Measurements from ENCODE around the gene THSD4.

THSD4 gene

GRCh38 chr15:71443538-71443937 is 328.3 kb downstream of the THSD4 start:
- Histone ChIP-seq H3K4me3 (ENCODE audit: low read depth, low read length, poor library complexity, severe bottlenecking) (no peak overlapping the region), H3K4me2 (ENCODE audit: low read length) (no peak overlapping the region), H4K20me1 (ENCODE audit: insufficient read depth, low read length) (no peaks in the 10 kb centered on the region), H3K9ac (ENCODE audit: low read length) (no peak overlapping the region), H3K79me2 (ENCODE audit: insufficient read depth, low read length) (no peaks in the 10 kb centered on the region), H3K9me2 (ENCODE audit: low read depth, low read length) (no peaks in the 10 kb centered on the region), H3K36me3 (ENCODE audit: insufficient read depth, low read length) (no peaks in the 10 kb centered on the region), H3K9me3 (ENCODE audit: low read length) (no peaks in the 10 kb centered on the region), H2AFZ (ENCODE audit: low read length) (no peak overlapping the region), H3K4me1 (ENCODE audit: insufficient read depth, low read length, severe bottlenecking) (no peaks in the 10 kb centered on the region), H3K27ac (ENCODE audit: low read depth, low read length, poor library complexity, severe bottlenecking) (no peak overlapping the region), H3F3A (ENCODE audit: insufficient read depth, low read length) (no peaks in the 10 kb centered on the region), H3K27me3 (ENCODE audit: insufficient read depth, low read length) (no peaks in the 10 kb centered on the region; the same call in 1 of the 2 replicates)
- TF ChIP-seq CTCF (IDR thresholded peaks at IDR 0.05; ENCODE audit: low read length) (peak; percentile 74), EZH2 (IDR thresholded peaks at IDR 0.05; ENCODE audit: borderline replicate concordance, low read length) (no peak)

- Histone ChIP-seq H3K36me3 (ENCODE audit: insufficient read depth, low read length) (no peaks in the 10 kb centered on the region), H3K4me2 (ENCODE audit: low read length) (no peak overlapping the region), H3K9ac (ENCODE audit: low read length) (no peak overlapping the region), H3K9me3 (ENCODE audit: low read length) (no peaks in the 10 kb centered on the region), H3K27ac (ENCODE audit: low read depth, low read length, poor library complexity, severe bottlenecking) (no peak overlapping the region), H3K4me1 (ENCODE audit: insufficient read depth, low read length, severe bottlenecking) (no peaks in the 10 kb centered on the region), H3F3A (ENCODE audit: insufficient read depth, low read length) (no peaks in the 10 kb centered on the region), H3K27me3 (ENCODE audit: insufficient read depth, low read length) (no peaks in the 10 kb centered on the region), H3K9me2 (ENCODE audit: low read depth, low read length) (no peaks in the 10 kb centered on the region), H3K4me3 (ENCODE audit: low read depth, low read length, poor library complexity, severe bottlenecking) (no peak overlapping the region), H4K20me1 (ENCODE audit: insufficient read depth, low read length) (no peaks in the 10 kb centered on the region), H3K79me2 (ENCODE audit: insufficient read depth, low read length) (no peaks in the 10 kb centered on the region), H2AFZ (ENCODE audit: low read length) (no peak overlapping the region)
- TF ChIP-seq CTCF (IDR thresholded peaks at IDR 0.05; ENCODE audit: low read length) (no peak), EZH2 (IDR thresholded peaks at IDR 0.05; ENCODE audit: borderline replicate concordance, low read length) (no peak)
These were observed 328.9 kb downstream of the THSD4 start for GRCh38 chr15:71444032-71444810.

- Histone ChIP-seq H3K9me2 (ENCODE audit: low read depth, low read length) (no peaks in the 10 kb centered on the region), H3K27me3 (ENCODE audit: insufficient read depth, low read length) (no peaks in the 10 kb centered on the region), H3K9ac (ENCODE audit: low read length) (no peak overlapping the region), H3K4me2 (ENCODE audit: low read length) (no peak overlapping the region), H3F3A (ENCODE audit: insufficient read depth, low read length) (no peaks in the 10 kb centered on the region), H4K20me1 (ENCODE audit: insufficient read depth, low read length) (no peaks in the 10 kb centered on the region), H3K79me2 (ENCODE audit: insufficient read depth, low read length) (no peaks in the 10 kb centered on the region), H3K36me3 (ENCODE audit: insufficient read depth, low read length) (no peaks in the 10 kb centered on the region), H2AFZ (ENCODE audit: low read length) (no peak overlapping the region), H3K4me1 (ENCODE audit: insufficient read depth, low read length, severe bottlenecking) (no peaks in the 10 kb centered on the region), H3K4me3 (ENCODE audit: low read depth, low read length, poor library complexity, severe bottlenecking) (no peak overlapping the region), H3K27ac (ENCODE audit: low read depth, low read length, poor library complexity, severe bottlenecking) (no peak overlapping the region), H3K9me3 (ENCODE audit: low read length) (no peaks in the 10 kb centered on the region)
- no peak for TF ChIP-seq CTCF (IDR thresholded peaks at IDR 0.05; ENCODE audit: low read length)
- TF ChIP-seq EZH2 (IDR thresholded peaks at IDR 0.05; ENCODE audit: borderline replicate concordance, low read length): no peak
These were observed 329.8 kb downstream of the THSD4 start for GRCh38 chr15:71444866-71445590.
